NCI-H146 treated with DMSO at 0.1 percent for 48 hours (cell line): Measurements from ENCODE around the gene RFX7.

Experiments used
- DNase-seq: peaks from one replicate; lab custom pipeline; 2025; ENCODE audit not compliant: unreplicated experiment; lab: John Stamatoyannopoulos, UW

RFX7 gene

DNA sequence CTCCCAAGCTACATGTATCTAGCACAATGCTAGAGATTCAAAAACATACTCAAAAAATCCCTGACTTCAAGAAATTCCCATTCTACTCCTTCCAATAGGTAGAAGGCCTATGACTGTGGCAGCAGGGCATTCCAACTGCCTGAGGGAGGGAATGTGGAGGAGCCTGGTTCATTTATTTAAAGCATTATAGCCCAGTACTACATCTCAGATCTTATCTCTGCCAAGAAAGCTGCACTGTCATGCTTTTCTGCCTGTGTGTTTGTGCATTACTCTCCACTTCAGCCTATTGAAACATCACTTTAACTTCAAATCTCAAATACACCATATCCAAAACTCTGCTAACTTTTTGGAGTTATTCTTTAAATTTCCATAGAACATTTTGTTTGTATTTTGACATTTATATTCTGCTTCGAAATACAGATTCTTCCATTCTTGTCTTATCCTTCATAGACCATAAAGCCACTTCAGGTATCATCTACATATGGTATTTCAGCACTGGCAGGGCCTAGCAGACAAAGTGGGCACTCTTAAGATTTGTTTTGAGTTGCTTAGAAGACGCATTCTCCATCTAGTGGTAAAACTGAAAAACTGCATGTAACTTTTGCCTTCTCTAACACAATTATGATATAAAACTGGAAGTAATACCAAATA lies 191.2 kb downstream of the RFX7 start:
- DNase-seq: no peak

DNA sequence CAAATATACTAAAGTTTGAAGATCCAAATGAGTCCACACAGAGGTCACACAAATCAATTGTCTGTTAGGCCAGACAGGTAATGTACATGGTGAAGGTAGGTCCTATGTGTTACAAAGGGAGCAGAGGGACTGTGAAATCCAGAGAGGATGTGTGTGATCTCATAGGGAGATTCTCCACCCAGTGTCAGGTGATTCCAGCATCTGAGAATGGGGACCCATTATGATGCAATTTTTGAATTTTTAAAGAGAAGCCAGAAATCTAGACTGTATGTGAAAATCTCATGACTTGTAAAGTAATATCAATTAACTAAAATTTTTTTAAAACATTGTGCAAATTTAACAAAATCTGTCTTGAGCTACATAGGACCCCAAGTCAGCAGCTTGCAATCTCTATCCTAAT lies 192.0 kb downstream of the RFX7 start:
- DNase-seq: no peak

DNA sequence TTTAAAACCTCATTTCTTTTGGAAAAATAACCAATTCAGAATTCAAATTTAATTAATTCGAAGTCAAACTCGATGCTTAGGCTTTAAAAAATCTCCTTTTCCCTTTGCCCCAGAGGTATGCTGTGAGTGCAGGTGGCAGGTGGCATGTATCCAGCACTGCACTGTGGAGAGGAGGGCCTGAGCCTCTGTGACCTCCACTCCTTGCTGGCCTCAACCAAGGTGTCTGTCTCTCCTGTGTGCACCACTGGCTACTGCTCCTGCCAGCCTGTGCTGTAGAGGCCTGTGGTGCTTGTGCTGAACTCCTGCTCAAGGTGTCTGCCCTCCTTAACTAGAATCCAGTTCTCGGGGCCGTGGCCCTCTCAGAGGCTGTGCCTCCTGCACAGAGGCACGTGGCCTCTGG lies 194.1 kb downstream of the RFX7 start:
- no peak for DNase-seq

DNA sequence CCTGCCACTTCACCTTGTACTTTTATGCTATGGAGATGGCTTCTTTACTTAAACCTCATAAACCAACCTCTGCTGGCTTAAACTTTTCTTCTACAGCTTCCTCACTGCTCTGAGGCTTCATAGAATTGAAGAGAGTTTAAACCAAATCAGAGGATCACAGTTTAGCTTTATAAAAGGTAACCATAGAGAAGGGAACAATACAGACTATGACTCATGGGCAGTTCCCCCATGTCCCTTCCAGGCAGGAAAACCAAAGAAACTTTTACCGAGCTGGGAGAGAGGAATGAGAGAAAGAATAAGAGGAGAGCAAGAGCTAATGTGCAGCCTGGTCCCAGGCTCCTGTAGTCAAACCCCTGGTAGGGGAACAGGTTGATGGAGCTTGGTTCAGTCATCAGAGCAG lies 196.3 kb downstream of the RFX7 start:
- DNase-seq: no peak

DNA sequence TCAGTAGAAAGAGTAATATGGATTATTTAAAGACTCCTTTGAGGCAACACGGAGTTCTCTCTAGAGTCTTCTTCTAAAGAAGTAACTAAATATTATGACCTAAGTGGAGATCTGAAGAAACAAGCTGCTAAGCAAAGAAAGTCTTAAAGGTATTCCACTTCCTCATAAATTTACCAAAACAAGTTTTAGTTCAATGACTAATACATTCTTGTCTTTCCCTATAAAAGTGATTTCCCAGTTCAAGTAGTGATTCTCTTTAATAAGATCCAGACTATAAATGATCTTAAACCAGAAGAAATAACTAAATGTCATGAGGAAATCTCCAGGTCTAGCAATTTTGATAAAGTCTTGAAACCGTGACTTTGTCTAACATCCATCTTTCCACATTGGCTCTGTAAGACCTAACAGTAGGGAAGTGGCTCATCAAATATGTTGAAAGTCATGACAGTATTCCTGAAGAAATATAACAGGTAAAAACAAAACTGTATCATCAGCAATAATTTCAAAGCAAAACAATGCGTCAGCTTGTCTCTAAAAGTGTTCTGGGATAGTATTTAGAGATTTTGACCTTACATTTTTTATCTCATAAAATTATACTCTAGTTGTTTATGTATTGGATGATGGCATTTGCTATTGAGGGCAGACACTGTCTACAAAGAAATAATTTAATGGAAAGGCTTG lies 198.5 kb downstream of the RFX7 start:
- DNase-seq: no peak

DNA sequence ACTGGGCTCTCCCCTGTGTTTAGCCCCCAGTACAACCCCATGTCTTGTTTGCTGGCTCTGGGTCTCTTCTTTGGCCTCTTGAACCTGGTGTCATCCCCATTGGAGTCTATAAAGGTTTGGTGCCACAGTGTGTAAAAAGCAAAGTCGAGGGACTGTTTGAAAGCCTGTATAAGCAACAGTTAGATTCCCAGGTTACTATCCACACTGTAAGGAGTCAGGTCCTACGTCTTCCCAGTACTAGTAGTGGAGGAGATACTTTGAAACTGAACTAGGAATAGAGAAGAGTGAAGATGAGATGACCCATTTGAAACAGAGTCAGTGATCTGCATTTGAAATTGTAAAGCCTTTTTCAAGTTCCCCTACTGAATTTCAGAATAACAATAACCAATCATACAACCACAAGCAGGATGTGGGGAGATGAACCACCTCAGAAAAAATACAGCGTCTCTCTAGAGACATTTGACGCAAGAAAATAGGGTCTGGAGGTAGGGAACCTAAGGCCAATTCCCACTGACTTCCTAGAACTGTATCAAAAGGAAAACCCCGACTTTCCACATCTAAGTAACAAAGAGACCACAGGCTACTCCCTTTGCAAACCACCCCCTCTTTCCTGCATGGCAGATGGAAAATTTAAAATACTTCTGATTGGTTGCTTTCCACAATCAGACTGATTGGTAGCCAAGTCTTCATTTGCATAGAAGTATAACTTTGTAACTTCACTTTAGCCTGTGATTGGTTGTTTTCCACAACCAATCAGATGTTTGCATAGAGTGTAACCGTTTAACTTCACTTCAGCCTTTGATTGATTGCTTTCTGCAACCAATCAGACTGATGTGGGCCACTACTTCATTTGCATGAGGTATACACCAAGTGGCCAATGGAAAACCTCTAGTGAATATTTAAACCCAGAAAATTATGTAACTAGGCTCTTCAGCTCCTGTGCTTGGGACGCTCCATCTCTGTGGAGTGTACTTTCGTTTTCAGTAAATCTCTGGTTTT lies 200.4 kb downstream of the RFX7 start:
- no peak for DNase-seq

DNA sequence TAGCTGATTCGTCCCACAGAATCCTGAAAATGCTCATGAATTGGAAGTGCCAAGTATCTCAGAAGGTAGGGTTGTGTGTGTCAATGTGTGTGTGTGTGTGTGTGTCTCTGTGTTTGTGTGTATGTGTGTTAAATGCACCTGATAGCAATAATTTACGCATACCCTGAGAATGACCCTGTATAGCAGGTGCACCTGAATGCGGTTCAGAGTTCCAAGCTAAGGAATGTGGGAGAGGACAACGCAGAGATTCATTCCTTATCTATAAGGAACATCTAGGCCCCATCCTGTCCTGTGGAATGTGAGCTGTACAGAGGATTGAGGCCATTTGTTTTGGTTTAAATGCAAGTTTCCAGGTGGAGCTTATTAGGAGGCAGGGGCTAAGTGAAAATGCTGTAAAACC lies 201.2 kb downstream of the RFX7 start:
- DNase-seq: no peak

DNA sequence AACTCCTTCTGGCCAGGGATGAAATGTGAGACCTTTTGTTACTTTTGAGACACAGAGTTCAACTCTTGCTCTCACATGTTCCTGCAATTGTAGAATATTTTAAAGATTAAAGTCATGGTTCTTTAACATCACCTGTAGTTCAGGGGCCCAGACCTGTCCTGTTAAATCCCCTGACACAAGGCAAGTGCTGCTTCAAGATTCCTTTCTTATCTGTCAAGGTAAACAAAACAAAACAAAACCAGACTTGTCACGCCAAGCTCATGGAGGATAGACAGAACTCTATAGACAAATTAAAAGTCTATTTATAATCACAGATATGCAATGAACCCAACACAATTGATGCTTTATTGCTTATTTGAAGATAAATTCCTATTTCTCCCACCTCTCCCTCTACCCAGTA lies 201.6 kb downstream of the RFX7 start:
- no peak for DNase-seq

DNA sequence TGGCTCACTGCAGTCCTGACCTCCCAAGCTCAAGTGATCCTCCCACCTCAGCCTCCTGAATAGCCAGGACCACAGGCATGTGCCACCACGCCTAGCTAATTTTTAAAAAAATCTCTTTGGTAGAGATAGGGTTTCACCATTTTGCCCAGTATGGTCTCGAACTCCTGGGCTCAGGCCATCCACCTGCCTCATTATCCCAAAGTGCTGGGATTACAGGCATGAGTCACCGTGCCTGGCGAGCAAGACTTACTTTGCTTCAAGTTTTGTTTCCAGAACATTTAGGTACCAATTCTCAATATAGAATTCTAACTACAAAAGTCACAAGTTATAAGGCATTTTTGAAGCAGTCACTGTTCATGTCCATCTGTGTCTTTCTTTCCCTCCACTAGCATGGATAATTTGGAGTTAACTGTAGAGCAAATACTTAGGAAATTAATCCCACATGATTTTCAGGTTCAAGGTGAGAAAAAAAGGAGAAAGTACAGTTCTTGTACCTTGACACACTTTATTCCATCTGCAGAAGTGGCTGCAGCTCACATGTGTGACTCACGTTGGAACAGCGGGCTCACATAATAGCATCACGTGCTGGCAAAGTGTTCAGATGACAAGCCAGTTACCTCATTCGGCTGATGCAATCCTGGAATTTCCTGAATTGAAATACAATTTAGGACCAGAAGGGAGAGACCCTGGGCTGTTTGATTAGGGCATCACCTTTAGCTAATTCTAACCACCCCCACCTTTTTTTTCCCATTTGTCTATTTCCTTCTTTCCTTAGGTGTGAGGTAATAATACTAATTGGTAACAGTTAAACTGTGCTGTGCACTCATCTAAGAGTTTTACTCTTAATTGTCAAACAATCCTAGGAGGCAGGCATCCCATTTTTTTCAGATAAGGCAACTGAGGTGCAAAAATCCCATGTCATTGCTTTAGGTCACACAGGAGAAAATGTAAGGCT lies 203.3 kb downstream of the RFX7 start:
- peak; percentile 4 for DNase-seq

DNA sequence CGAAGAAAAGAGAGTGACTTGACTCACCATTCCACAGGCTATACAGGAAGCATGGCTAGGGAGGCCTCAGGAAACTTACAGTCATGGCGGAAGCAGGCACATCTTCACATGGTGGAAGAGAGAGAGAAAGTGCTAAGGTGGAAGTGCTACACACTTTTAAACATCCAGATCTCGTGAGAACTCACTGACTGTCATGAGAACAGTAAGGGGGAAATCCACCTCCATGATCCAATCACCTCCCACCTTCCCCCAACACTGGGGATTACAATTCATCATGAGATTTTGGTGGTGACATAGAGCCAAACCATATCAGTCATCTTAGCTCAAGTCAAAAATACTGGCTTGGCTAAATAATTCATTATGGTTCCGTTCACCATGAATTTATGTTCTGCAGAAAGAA lies 205.0 kb downstream of the RFX7 start:
- DNase-seq: no peak

DNA sequence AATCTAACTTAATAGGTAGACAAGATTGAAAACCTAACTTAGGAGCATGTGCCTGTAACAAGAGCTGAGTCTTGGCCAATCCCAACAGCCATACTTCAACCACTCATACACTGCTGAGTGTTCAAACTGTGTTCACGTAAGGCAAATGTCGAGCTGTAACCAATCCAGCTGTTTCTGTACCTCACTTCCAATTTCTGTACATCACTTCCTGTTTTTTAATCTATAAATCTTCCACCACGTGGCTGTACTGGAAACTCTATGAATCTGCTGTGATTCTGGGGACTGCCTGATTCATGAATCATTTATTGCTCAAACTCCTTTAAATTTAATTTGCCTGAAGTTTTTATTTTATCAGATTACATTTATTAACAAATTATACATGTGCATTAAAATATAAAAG lies 205.7 kb downstream of the RFX7 start:
- no peak for DNase-seq
